ENCODE data around the gene TREM1.

TREM1 gene

DNA sequence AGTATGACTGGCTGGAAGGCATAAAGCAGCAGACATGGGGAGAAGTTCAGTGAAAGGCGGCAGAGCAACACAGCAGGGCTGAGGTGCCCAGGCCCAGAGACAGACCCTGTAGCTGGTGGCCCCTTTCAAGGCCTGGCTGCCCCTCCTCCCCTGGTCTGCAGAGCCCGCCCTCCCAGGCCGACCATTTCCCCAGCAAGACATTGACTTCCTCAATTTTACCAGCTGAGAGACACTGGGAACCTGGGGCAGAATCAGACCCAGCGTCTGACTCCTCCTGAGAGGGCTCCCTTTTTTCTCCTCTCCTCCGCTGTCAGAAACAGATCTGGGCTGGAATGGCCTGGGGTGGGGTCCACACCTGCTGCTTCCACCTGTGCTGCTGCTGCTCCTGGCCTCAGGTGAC lies 58.4 kb downstream of the TREM1 start, which contains the start of gene TREML4:
Gene TREML4, plus strand, starts transcription at position 254 of the 400 bp plus-strand sequence. Its CDS starts 79 bp downstream, at position 333.
- Histone ChIP-seq H3K4me3 (ENCODE audit: insufficient read depth, low read depth, low read length, poor library complexity, severe bottlenecking) (no peak within 1 kb of the TSS), H3K36me3 (ENCODE audit: control insufficient read depth, insufficient read depth, low read length) (no peaks in the 10 kb centered on the region), H3K9me3 (ENCODE audit: control insufficient read depth, low read length) (no peaks in the 10 kb centered on the region), H3K27ac (ENCODE audit: insufficient read depth, low read length, poor library complexity, severe bottlenecking) (no peak within 1 kb of the TSS), H3K4me1 (ENCODE audit: control insufficient read depth, insufficient read depth, low read length, poor library complexity, severe bottlenecking) (no peaks in the 10 kb centered on the region), H3K27me3 (replicated peaks; ENCODE audit: control insufficient read depth, insufficient read depth, low read length, poor library complexity, severe bottlenecking) (no peaks in the 10 kb centered on the region)
- no peak for DNase-seq

DNA sequence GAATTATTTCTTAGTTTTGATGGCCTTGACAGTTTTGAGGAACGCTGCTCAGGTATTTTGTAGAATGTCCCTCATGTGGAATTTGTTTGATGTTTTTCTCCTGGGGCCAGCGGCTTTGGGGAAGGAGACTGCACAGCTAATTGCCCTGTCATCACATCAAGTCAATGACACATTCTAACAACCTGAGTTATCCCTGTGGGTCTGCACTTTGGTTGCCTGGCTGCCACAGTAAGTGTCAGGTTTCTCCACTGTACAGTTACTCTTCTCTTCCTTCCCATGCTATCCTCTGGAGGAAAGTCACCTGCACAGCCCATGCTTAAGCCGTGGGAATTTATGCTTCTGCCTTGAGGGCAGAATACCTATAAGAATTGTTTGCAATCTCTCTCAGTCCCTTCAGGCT lies 59.7 kb downstream of the TREM1 start:
- Histone ChIP-seq H3K4me1 (ENCODE audit: control insufficient read depth, insufficient read depth, low read length, poor library complexity, severe bottlenecking) (no peaks in the 10 kb centered on the region), H3K4me3 (ENCODE audit: insufficient read depth, low read depth, low read length, poor library complexity, severe bottlenecking) (no peak overlapping the region), H3K27ac (ENCODE audit: insufficient read depth, low read length, poor library complexity, severe bottlenecking) (no peak overlapping the region), H3K36me3 (ENCODE audit: control insufficient read depth, insufficient read depth, low read length) (no peaks in the 10 kb centered on the region), H3K27me3 (replicated peaks; ENCODE audit: control insufficient read depth, insufficient read depth, low read length, poor library complexity, severe bottlenecking) (no peaks in the 10 kb centered on the region), H3K9me3 (ENCODE audit: control insufficient read depth, low read length) (no peaks in the 10 kb centered on the region)
- no peak for DNase-seq

DNA sequence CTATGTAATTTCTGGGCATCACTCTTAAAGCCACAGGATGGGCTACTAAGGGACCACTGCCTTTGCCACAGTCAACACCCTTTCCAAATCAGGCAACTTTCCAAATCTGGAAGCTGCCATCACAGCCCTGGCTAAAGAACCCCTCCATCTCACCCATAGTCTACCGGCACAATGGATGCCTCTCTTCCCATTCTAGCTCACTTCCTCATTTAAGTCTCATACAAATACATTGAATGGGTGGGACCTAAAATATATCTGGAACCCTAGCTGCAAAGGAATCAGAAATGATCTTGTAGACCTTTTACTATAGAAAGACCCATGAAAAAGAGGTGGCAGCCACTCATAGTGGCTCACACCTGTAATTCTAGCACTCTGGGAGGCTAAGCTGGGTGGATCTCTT lies 61.7 kb downstream of the TREM1 start:
- no peak for DNase-seq
- no peaks in the 10 kb centered on the region for H3K36me3 ChIP-seq (ENCODE audit: control insufficient read depth, insufficient read depth, low read length)
- H3K9me3 ChIP-seq (ENCODE audit: control insufficient read depth, low read length) = no peaks in the 10 kb centered on the region
- no peak overlapping the region for H3K4me3 ChIP-seq (ENCODE audit: insufficient read depth, low read depth, low read length, poor library complexity, severe bottlenecking)
- no peak overlapping the region for H3K27ac ChIP-seq (ENCODE audit: insufficient read depth, low read length, poor library complexity, severe bottlenecking)
- H3K4me1 ChIP-seq (ENCODE audit: control insufficient read depth, insufficient read depth, low read length, poor library complexity, severe bottlenecking) = no peaks in the 10 kb centered on the region
- H3K27me3 ChIP-seq (replicated peaks; ENCODE audit: control insufficient read depth, insufficient read depth, low read length, poor library complexity, severe bottlenecking) = no peaks in the 10 kb centered on the region

Measured in effector memory CD4-positive, alpha-beta T cell (primary cell).